ENCODE results near the gene ZNF774. TPM values are rescaled to one million over a fixed set of nuclear protein-coding genes. Genes with fewer than 3 reads are reported as not detected.

ZNF774 gene
- total RNA-seq, 2 experiments from 2014 or later: 1.2 to 1.4 TPM

GRCh38 chr15:90365414-90366055, 13.5 kb downstream of the ZNF774 start:
- TF ChIP-seq, protein P1, sequence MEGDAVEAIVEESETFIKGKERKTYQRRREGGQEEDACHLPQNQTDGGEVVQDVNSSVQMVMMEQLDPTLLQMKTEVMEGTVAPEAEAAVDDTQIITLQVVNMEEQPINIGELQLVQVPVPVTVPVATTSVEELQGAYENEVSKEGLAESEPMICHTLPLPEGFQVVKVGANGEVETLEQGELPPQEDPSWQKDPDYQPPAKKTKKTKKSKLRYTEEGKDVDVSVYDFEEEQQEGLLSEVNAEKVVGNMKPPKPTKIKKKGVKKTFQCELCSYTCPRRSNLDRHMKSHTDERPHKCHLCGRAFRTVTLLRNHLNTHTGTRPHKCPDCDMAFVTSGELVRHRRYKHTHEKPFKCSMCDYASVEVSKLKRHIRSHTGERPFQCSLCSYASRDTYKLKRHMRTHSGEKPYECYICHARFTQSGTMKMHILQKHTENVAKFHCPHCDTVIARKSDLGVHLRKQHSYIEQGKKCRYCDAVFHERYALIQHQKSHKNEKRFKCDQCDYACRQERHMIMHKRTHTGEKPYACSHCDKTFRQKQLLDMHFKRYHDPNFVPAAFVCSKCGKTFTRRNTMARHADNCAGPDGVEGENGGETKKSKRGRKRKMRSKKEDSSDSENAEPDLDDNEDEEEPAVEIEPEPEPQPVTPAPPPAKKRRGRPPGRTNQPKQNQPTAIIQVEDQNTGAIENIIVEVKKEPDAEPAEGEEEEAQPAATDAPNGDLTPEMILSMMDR (IDR thresholded peaks at IDR 0.05): no peak
- Mint-ChIP-seq H3K4me1 (ENCODE audit: low read depth) (peaks cover 23% of the 10 kb centered on the region), H3K4me3 (no peak overlapping the region), H3K27ac (no peak overlapping the region), H3K9me3 (no peaks in the 10 kb centered on the region), H3K27me3 (no peaks in the 10 kb centered on the region), H3K36me3 (ENCODE audit: low read depth) (no peaks in the 10 kb centered on the region)
- ChIA-PET POLR2A (interaction anchor here (0.9 kb wide), 1 partner anchor 11 kb away, joined by 3 read pairs; no protein-coding TSS in a partner anchor), CTCF (no interaction called here)
- DNase-seq (no peak), ATAC-seq (no peak)
- intact Hi-C loops (cut with micrococcal nuclease): no loop called here

- H3K4me1 Mint-ChIP-seq (ENCODE audit: low read depth): peaks cover 14% of the 10 kb centered on the region
- intact Hi-C loops (cut with micrococcal nuclease): no loop called here
- POLR2A ChIA-PET: interaction anchor here (0.5 to 1.2 kb wide), 4 partner anchors 9 to 428 kb away, joined by 3 read pairs; no protein-coding TSS in a partner anchor
- H3K9me3 Mint-ChIP-seq: no peaks in the 10 kb centered on the region
- ATAC-seq: no peak
- H3K36me3 Mint-ChIP-seq (ENCODE audit: low read depth): no peaks in the 10 kb centered on the region
- TF ChIP-seq, protein P1 (IDR thresholded peaks at IDR 0.05): no peak
- no peak for DNase-seq
- H3K27ac Mint-ChIP-seq: no peak overlapping the region
- CTCF ChIA-PET: interaction anchor here (0.9 to 2.3 kb wide), 5 partner anchors 9 to 115 kb away, joined by 3 to 11 read pairs (median 8); no protein-coding TSS in a partner anchor
- no peaks in the 10 kb centered on the region for H3K27me3 Mint-ChIP-seq
- no peak overlapping the region for H3K4me3 Mint-ChIP-seq
These were observed 15.5 kb downstream of the ZNF774 start for GRCh38 chr15:90367576-90367975.

DNA sequence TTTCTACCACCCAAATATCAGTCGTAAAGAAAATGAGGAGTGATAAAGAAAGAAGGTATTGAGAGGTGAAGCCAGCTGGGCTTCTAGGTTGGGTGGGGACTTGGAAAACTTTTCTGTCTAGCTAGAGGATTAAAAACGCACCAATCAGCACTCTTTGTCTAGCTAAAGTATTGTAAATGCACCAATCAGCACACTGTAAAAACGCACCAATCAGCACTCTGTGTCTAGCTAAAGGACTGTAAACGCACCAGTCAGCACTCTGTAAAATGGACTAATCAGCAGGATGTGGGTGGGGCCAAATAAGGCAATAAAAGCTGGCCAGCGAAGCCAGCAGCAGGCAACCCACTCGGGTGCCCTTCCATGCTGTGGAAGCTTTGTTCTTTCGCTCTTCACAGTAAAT, 23.0 kb downstream of the ZNF774 start:
- no peak for DNase-seq
- no peak for ATAC-seq
- CTCF ChIA-PET: interaction anchor here (0.8 to 5.4 kb wide), 3 partner anchors 11 to 77 kb away, joined by 3 to 29 read pairs (median 3); no protein-coding TSS in a partner anchor
- Mint-ChIP-seq H3K27ac (no peak overlapping the region), H3K4me1 (ENCODE audit: low read depth) (peaks cover 33% of the 10 kb centered on the region), H3K9me3 (peaks cover 17% of the 10 kb centered on the region), H3K27me3 (no peaks in the 10 kb centered on the region), H3K4me3 (no peak overlapping the region), H3K36me3 (ENCODE audit: low read depth) (peaks cover 30% of the 10 kb centered on the region)
- intact Hi-C loops (cut with micrococcal nuclease): no loop called here
- TF ChIP-seq, protein P1 (IDR thresholded peaks at IDR 0.05): no peak
- POLR2A ChIA-PET: interaction anchor here (0.6 to 1.5 kb wide), 3 partner anchors 11 to 64 kb away, joined by 3 to 4 read pairs (median 4); partner anchors contain the start of gene IQGAP1

GRCh38 chr15:90376789-90377188, 24.7 kb downstream of the ZNF774 start:
- CTCF ChIA-PET: interaction anchor here (1.0 to 5.4 kb wide), 6 partner anchors 10 to 557 kb away, joined by 3 to 29 read pairs (median 5); no protein-coding TSS in a partner anchor

More at GRCh38 chr15:90376789-90377188, 24.7 kb downstream of the ZNF774 start:
- Mint-ChIP-seq H3K9me3 (peaks cover 21% of the 10 kb centered on the region), H3K4me1 (ENCODE audit: low read depth) (peaks cover 38% of the 10 kb centered on the region), H3K36me3 (ENCODE audit: low read depth) (peaks cover 34% of the 10 kb centered on the region), H3K27ac (peak overlapping the region; percentile 96), H3K4me3 (peak overlapping the region; percentile 16), H3K27me3 (no peaks in the 10 kb centered on the region)
- ATAC-seq (peak; percentile 89), DNase-seq (peak; percentile 78)
- intact Hi-C loops (cut with micrococcal nuclease): no loop called here
- TF ChIP-seq, protein P1 (IDR thresholded peaks at IDR 0.05): no peak
- POLR2A ChIA-PET: interaction anchor here (1.1 to 3.6 kb wide), 7 partner anchors 10 to 43 kb away, joined by 3 to 19 read pairs (median 4); partner anchors contain the start of gene IQGAP1
